GM12892 (cell line): Measurements from ENCODE around the gene LDLRAD4.

Source experiments
- POLR2A ChIP-seq: IDR thresholded peaks from 2 replicates; pipeline ENCODE4 v1.6.1; 2011; ENCODE audit warnings: low read depth, low read length, control low read depth
- POLR2AphosphoS5 ChIP-seq: IDR thresholded peaks from 2 replicates; pipeline ENCODE4 v1.6.1; 2011; ENCODE audit warnings: low read depth, low read length, control low read depth
- TAF1 ChIP-seq: IDR thresholded peaks from 2 replicates; pipeline ENCODE4 v1.6.1; 2011; ENCODE audit warnings: low read depth, mild to moderate bottlenecking, control low read depth, low read length, borderline replicate concordance

GRCh38 chr18:13566941-13567746 is 348.6 kb downstream of the LDLRAD4 start:
- TF ChIP-seq POLR2AphosphoS5: peak; percentile 95
- TF ChIP-seq TAF1: no peak
- peak; percentile 88 for TF ChIP-seq POLR2A
